ENCODE data around the gene CDKN2AIP.

DNA sequence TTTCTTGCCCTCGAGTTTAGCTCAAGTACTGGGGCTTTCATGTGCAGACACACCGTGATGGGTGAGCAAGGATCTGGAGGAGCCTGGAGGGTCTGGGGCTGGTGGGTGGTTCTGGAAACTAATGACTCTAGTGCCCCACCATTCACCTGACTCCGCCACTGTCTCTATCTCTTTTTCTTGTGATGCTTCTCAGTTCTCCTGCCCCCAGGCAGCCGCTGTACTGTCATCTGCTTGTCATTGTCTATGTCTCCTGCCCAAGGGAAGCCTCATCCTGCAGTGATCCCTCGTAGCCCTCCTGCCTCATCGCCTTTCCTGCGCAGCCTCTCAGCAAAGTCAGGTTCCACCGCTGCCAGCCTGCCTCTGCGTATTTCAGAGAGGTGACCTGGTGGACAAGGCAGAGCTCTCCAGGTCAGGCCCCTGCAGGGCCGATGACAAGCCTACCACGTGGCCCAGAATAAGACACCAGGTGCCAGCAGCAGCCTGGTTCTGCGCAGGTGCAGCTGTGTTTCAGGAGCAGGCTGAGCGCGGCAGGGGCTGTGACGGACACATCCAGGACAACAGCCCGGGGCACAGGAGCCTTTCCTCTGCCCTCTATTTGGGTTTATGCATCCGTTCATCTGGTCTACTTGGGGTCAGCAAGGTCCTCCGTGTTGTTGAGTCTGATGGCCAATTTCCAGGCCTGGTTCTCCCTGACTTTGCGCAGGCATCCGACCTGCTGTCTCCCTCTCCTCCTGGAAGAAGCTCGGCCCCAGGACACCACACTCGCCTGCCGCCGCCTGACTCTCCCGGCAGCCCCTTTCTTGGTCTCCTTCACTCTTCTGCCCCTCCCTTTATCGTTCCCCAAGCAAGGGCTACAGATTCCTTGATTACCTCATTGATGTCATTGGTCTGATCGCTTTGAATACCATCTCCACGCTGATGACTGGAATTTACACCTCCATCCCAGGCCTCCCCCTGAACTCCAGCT is 30.9 kb upstream of the CDKN2AIP start:
- TF ChIP-seq, protein P1, sequence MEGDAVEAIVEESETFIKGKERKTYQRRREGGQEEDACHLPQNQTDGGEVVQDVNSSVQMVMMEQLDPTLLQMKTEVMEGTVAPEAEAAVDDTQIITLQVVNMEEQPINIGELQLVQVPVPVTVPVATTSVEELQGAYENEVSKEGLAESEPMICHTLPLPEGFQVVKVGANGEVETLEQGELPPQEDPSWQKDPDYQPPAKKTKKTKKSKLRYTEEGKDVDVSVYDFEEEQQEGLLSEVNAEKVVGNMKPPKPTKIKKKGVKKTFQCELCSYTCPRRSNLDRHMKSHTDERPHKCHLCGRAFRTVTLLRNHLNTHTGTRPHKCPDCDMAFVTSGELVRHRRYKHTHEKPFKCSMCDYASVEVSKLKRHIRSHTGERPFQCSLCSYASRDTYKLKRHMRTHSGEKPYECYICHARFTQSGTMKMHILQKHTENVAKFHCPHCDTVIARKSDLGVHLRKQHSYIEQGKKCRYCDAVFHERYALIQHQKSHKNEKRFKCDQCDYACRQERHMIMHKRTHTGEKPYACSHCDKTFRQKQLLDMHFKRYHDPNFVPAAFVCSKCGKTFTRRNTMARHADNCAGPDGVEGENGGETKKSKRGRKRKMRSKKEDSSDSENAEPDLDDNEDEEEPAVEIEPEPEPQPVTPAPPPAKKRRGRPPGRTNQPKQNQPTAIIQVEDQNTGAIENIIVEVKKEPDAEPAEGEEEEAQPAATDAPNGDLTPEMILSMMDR (IDR thresholded peaks at IDR 0.05), result no peak
- no peak for TF ChIP-seq POLR2AphosphoS5 (IDR thresholded peaks at IDR 0.05)
- no peak for TF ChIP-seq EP300 (IDR thresholded peaks at IDR 0.05)
- no peak for TF ChIP-seq POLR2A (IDR thresholded peaks at IDR 0.05)

Measured in stomach (tissue), 4 donors.